ENCODE data around the gene SNURF. TPM values are rescaled to one million over a fixed set of nuclear protein-coding genes. Genes with fewer than 3 reads are reported as not detected.
"Not testable (repeated sequence)": the region's sequence is repeated elsewhere in the genome, so short reads cannot be mapped to it uniquely, and the experiment has no call there.

The SNURF gene
- total RNA-seq, 2 experiments from 2014 or later = 6.8 TPM; not detected in 1

- H3K4me1 ChIP-seq (ENCODE audit: insufficient read depth, low read length, poor library complexity, severe bottlenecking) = no peaks in the 10 kb centered on the region
- CTCF ChIA-PET (ENCODE audit: unreplicated experiment) = no interaction called here
- H3K36me3 ChIP-seq (ENCODE audit: insufficient read depth, low read length) = no peaks in the 10 kb centered on the region
- intact Hi-C loops (cut with micrococcal nuclease; ENCODE audit: unreplicated experiment) = no loop called here
- POLR2A ChIA-PET = no interaction called here
- no peak overlapping the region for H3K4me2 ChIP-seq (ENCODE audit: low read length)
- no peaks in the 10 kb centered on the region for H4K20me1 ChIP-seq (ENCODE audit: insufficient read depth, low read length)
- H3K9me2 ChIP-seq (ENCODE audit: insufficient read depth, low read length) = no peaks in the 10 kb centered on the region
- BruUV-seq (replicated peaks) = no TSS peak
- no peak for TF ChIP-seq CTCF (conservative IDR thresholded peaks at IDR 0.05; ENCODE audit: low read length)
- no peak for TF ChIP-seq EZH2phosphoT487 (IDR thresholded peaks at IDR 0.05; ENCODE audit: borderline replicate concordance, low read depth, low read length)
- H3K27ac ChIP-seq (ENCODE audit: low read depth, low read length, poor library complexity, severe bottlenecking) = no peak overlapping the region
- no peak for DNase-seq (ENCODE audit: low spot score)
- no peak overlapping the region for H2AFZ ChIP-seq (ENCODE audit: low read length)
- peaks cover 4% of the 10 kb centered on the region; the same call in 1 of the 2 replicates for H3K9me3 ChIP-seq (ENCODE audit: low read length)
- H3K79me2 ChIP-seq (ENCODE audit: insufficient read depth, low read depth, low read length) = no peaks in the 10 kb centered on the region
- no peak overlapping the region for H3K4me3 ChIP-seq (ENCODE audit: low read depth, low read length, poor library complexity, severe bottlenecking)
These were observed 11.7 kb downstream of the SNURF start for GRCh38 chr15:24966364-24967103.

GRCh38 chr15:24971052-24971451 lies 16.3 kb downstream of the SNURF start:
- Histone ChIP-seq H3K79me2 (ENCODE audit: insufficient read depth, low read depth, low read length) (no peaks in the 10 kb centered on the region), H3K4me1 (ENCODE audit: insufficient read depth, low read length, poor library complexity, severe bottlenecking) (no peaks in the 10 kb centered on the region), H3K4me2 (ENCODE audit: low read length) (no peak overlapping the region), H3K36me3 (ENCODE audit: insufficient read depth, low read length) (no peaks in the 10 kb centered on the region), H4K20me1 (ENCODE audit: insufficient read depth, low read length) (no peaks in the 10 kb centered on the region), H2AFZ (ENCODE audit: low read length) (no peak overlapping the region), H3K9me2 (ENCODE audit: insufficient read depth, low read length) (no peaks in the 10 kb centered on the region), H3K9me3 (ENCODE audit: low read length) (peaks cover 4% of the 10 kb centered on the region; the same call in 1 of the 2 replicates), H3K27ac (ENCODE audit: low read depth, low read length, poor library complexity, severe bottlenecking) (no peak overlapping the region), H3K4me3 (ENCODE audit: low read depth, low read length, poor library complexity, severe bottlenecking) (no peak overlapping the region)
- BruUV-seq (replicated peaks) = no TSS peak
- ChIA-PET CTCF (ENCODE audit: unreplicated experiment) (no interaction called here), POLR2A (no interaction called here)
- intact Hi-C loops (cut with micrococcal nuclease; ENCODE audit: unreplicated experiment) = no loop called here
- no peak for TF ChIP-seq EZH2phosphoT487 (IDR thresholded peaks at IDR 0.05; ENCODE audit: borderline replicate concordance, low read depth, low read length)
- no peak for TF ChIP-seq CTCF (conservative IDR thresholded peaks at IDR 0.05; ENCODE audit: low read length)
- DNase-seq (ENCODE audit: low spot score) = no peak

- no peak overlapping the region for H2AFZ ChIP-seq (ENCODE audit: low read length)
- TF ChIP-seq CTCF (conservative IDR thresholded peaks at IDR 0.05; ENCODE audit: low read length) = no peak
- no peak for TF ChIP-seq EZH2phosphoT487 (IDR thresholded peaks at IDR 0.05; ENCODE audit: borderline replicate concordance, low read depth, low read length)
- H3K36me3 ChIP-seq (ENCODE audit: insufficient read depth, low read length) = no peaks in the 10 kb centered on the region
- ChIA-PET CTCF (ENCODE audit: unreplicated experiment) (no interaction called here), POLR2A (no interaction called here)
- no peak for DNase-seq (ENCODE audit: low spot score)
- H3K27ac ChIP-seq (ENCODE audit: low read depth, low read length, poor library complexity, severe bottlenecking) = no peak overlapping the region
- intact Hi-C loops (cut with micrococcal nuclease; ENCODE audit: unreplicated experiment) = no loop called here
- no peaks in the 10 kb centered on the region for H3K4me1 ChIP-seq (ENCODE audit: insufficient read depth, low read length, poor library complexity, severe bottlenecking)
- no peak overlapping the region for H3K4me3 ChIP-seq (ENCODE audit: low read depth, low read length, poor library complexity, severe bottlenecking)
- no peaks in the 10 kb centered on the region for H3K9me2 ChIP-seq (ENCODE audit: insufficient read depth, low read length)
- H3K4me2 ChIP-seq (ENCODE audit: low read length) = no peak overlapping the region
- no peaks in the 10 kb centered on the region for H3K79me2 ChIP-seq (ENCODE audit: insufficient read depth, low read depth, low read length)
- H3K9me3 ChIP-seq (ENCODE audit: low read length) = peaks cover 4% of the 10 kb centered on the region; the same call in 1 of the 2 replicates
- BruUV-seq (replicated peaks) = no TSS peak
- no peaks in the 10 kb centered on the region for H4K20me1 ChIP-seq (ENCODE audit: insufficient read depth, low read length)
These were observed 17.0 kb downstream of the SNURF start for GRCh38 chr15:24971772-24972171.

GRCh38 chr15:24972707-24973106 lies 17.9 kb downstream of the SNURF start:
- BruUV-seq (replicated peaks); H3K4me3 ChIP-seq (ENCODE audit: low read depth, low read length, poor library complexity, severe bottlenecking): not testable (repeated sequence)

More at GRCh38 chr15:24972707-24973106, 17.9 kb downstream of the SNURF start:
- H3K9me2 ChIP-seq (ENCODE audit: insufficient read depth, low read length); DNase-seq (ENCODE audit: low spot score); H3K27ac ChIP-seq (ENCODE audit: low read depth, low read length, poor library complexity, severe bottlenecking); H3K9me3 ChIP-seq (ENCODE audit: low read length); H3K4me2 ChIP-seq (ENCODE audit: low read length); H4K20me1 ChIP-seq (ENCODE audit: insufficient read depth, low read length); intact Hi-C loops (cut with micrococcal nuclease; ENCODE audit: unreplicated experiment); POLR2A ChIA-PET; CTCF ChIA-PET (ENCODE audit: unreplicated experiment); H2AFZ ChIP-seq (ENCODE audit: low read length); H3K79me2 ChIP-seq (ENCODE audit: insufficient read depth, low read depth, low read length); H3K36me3 ChIP-seq (ENCODE audit: insufficient read depth, low read length); H3K4me1 ChIP-seq (ENCODE audit: insufficient read depth, low read length, poor library complexity, severe bottlenecking): not testable (repeated sequence)
